Stimulated activated CD8-positive, alpha-beta memory T cell treated with anti-CD3 and anti-CD28 coated beads, Interleukin-2, amount 100 ng/mL, for 1 hour (primary cell): ENCODE results near the gene ACOX2.

Experiments used
- DNase-seq, 2 donors: peaks; one replicate each; pipeline ENCODE4 v3.0.0-alpha.2; 2020; ENCODE audit warnings: low read depth in 2 of 2

The ACOX2 gene

GRCh38 chr3:58502872-58503271, 34.1 kb downstream of the ACOX2 start:
- no peak for DNase-seq

GRCh38 chr3:58497097-58497496, 39.9 kb downstream of the ACOX2 start:
- DNase-seq, result no peak

- no peak for DNase-seq
Observed at GRCh38 chr3:58496206-58496857, 40.7 kb downstream of the ACOX2 start.

- DNase-seq, result no peak
Observed at GRCh38 chr3:58495101-58495500, 41.9 kb downstream of the ACOX2 start.

GRCh38 chr3:58494107-58494506, 42.9 kb downstream of the ACOX2 start:
- no peak for DNase-seq

- no peak for DNase-seq
Observed at GRCh38 chr3:58492494-58492905, 44.5 kb downstream of the ACOX2 start.

- DNase-seq, result peak; percentile 72 to 74
Observed at GRCh38 chr3:58491506-58492402, 45.2 kb downstream of the ACOX2 start, which contains the start of gene KCTD6. Gene KCTD6 (plus strand): TSS chr3:58492096. CDS start chr3:58498756, 6,660 bp downstream.

GRCh38 chr3:58490860-58491501, 46.0 kb downstream of the ACOX2 start:
- no peak for DNase-seq

- DNase-seq, result no peak
Observed at GRCh38 chr3:58488967-58489366, 48.0 kb downstream of the ACOX2 start.

- no peak for DNase-seq
Observed at GRCh38 chr3:58487140-58487886, 49.7 kb downstream of the ACOX2 start.

- DNase-seq, result no peak
Observed at GRCh38 chr3:58485801-58486435, 51.1 kb downstream of the ACOX2 start.

GRCh38 chr3:58484722-58485069, 52.3 kb downstream of the ACOX2 start:
- no peak for DNase-seq

- DNase-seq, result no peak
Observed at GRCh38 chr3:58484045-58484721, 52.8 kb downstream of the ACOX2 start.

GRCh38 chr3:58482917-58483636, 53.9 kb downstream of the ACOX2 start:
- no peak for DNase-seq

- no peak for DNase-seq
Observed at GRCh38 chr3:58480309-58480708, 56.7 kb downstream of the ACOX2 start.

GRCh38 chr3:58478781-58479180, 58.2 kb downstream of the ACOX2 start:
- no peak for DNase-seq

GRCh38 chr3:58474967-58475578, 61.9 kb downstream of the ACOX2 start:
- DNase-seq, result no peak

- DNase-seq, result no peak
Observed at GRCh38 chr3:58474348-58474911, 62.6 kb downstream of the ACOX2 start.

- DNase-seq, result no peak
Observed at GRCh38 chr3:58473275-58473674, 63.7 kb downstream of the ACOX2 start.
